Mesenchymal stem cell (in vitro differentiated cells and primary cell): ENCODE data around the gene CMSS1.

ENCODE experiments used
- DNase-seq: peaks from one replicate; pipeline ENCODE4 v3.0.0-alpha.2; 2013
- H2AFZ ChIP-seq: one replicate; pipeline ENCODE4 v1.6.1; 2013; ENCODE audit warnings: low read depth, mild to moderate bottlenecking, control low read depth, inconsistent platforms, low read length, moderate library complexity
- H2AK5ac ChIP-seq: 2 replicates; pipeline ENCODE4 v1.6.1; 2013; ENCODE audit warnings: low read length, moderate library complexity, mild to moderate bottlenecking, inconsistent platforms; ENCODE audit not compliant: severe bottlenecking
- H2BK120ac ChIP-seq: one replicate; pipeline ENCODE4 v1.6.1; 2013; ENCODE audit warnings: low read depth, mild to moderate bottlenecking, inconsistent platforms, low read length, moderate library complexity
- H2BK12ac ChIP-seq, 2 experiments: one replicate each; pipeline ENCODE4 v1.6.1; 2013; ENCODE audit warnings: inconsistent platforms in 2 of 2, low read length in 2 of 2, mild to moderate bottlenecking in 2 of 2, moderate library complexity in 2 of 2, control low read depth in 1 of 2
- H2BK15ac ChIP-seq: one replicate; pipeline ENCODE4 v1.6.1; 2013; ENCODE audit warnings: mild to moderate bottlenecking, low read depth, inconsistent platforms; ENCODE audit not compliant: poor library complexity, severe bottlenecking
- H2BK5ac ChIP-seq: 2 replicates; pipeline ENCODE4 v1.6.1; 2013; ENCODE audit warnings: low read depth, mild to moderate bottlenecking, low read length, control low read depth, inconsistent platforms; ENCODE audit not compliant: poor library complexity, severe bottlenecking
- H3K14ac ChIP-seq, 2 experiments: one replicate each; pipeline ENCODE4 v1.6.1; 2013; ENCODE audit warnings: inconsistent platforms in 2 of 2, low read length in 2 of 2, control low read depth in 1 of 2, mild to moderate bottlenecking in 1 of 2, moderate library complexity in 1 of 2
- H3K18ac ChIP-seq, 2 experiments: one replicate each; pipeline ENCODE4 v1.6.1; 2013; ENCODE audit warnings: inconsistent platforms in 2 of 2, low read length in 2 of 2, control low read depth in 1 of 2, low read depth in 1 of 2, mild to moderate bottlenecking in 1 of 2
- H3K23ac ChIP-seq, 2 experiments: one replicate each; pipeline ENCODE4 v1.6.1; 2013; ENCODE audit warnings: inconsistent platforms in 2 of 2, low read length in 2 of 2, mild to moderate bottlenecking in 2 of 2, moderate library complexity in 2 of 2, control low read depth in 1 of 2
- H3K27ac ChIP-seq: 2 replicates; pipeline ENCODE4 v1.5.1; 2013; ENCODE audit warnings: mild to moderate bottlenecking, moderate library complexity, low read length, control low read depth, inconsistent platforms; ENCODE audit not compliant: poor library complexity, severe bottlenecking
- H3K27me3 ChIP-seq, 2 experiments: 2 replicates each; pipeline versions ENCODE4 v1.6.1 to v1.7.0; 2013; ENCODE audit warnings: low read length in 2 of 2, mild to moderate bottlenecking in 2 of 2, moderate library complexity in 2 of 2, control low read depth in 1 of 2, inconsistent platforms in 1 of 2; ENCODE audit not compliant: control insufficient read depth in 1 of 2, insufficient read depth in 1 of 2
- H3K36me3 ChIP-seq, 2 experiments: 2 replicates each; pipeline versions ENCODE4 v1.6.1 to v1.7.0; 2013; ENCODE audit warnings: low read length in 2 of 2, control low read depth in 1 of 2, inconsistent platforms in 1 of 2, low read depth in 1 of 2, mild to moderate bottlenecking in 1 of 2; ENCODE audit not compliant: insufficient read depth in 2 of 2, control insufficient read depth in 1 of 2
- H3K4ac ChIP-seq, 2 experiments: one replicate each; pipeline ENCODE4 v1.6.1; 2013; ENCODE audit warnings: inconsistent platforms in 2 of 2, low read length in 2 of 2, mild to moderate bottlenecking in 2 of 2, moderate library complexity in 2 of 2, control low read depth in 1 of 2, low read depth in 1 of 2
- H3K4me1 ChIP-seq: 2 replicates; pipeline ENCODE4 v1.6.1; 2013; ENCODE audit warnings: low read depth, low read length, control low read depth; ENCODE audit not compliant: control insufficient read depth, insufficient read depth
- H3K4me2 ChIP-seq: 2 replicates; pipeline ENCODE4 v1.6.1; 2013; ENCODE audit warnings: low read length, mild to moderate bottlenecking, inconsistent platforms; ENCODE audit not compliant: poor library complexity, severe bottlenecking
- H3K4me3 ChIP-seq, 2 experiments: 2 replicates each; pipeline versions ENCODE4 v1.5.1 to v1.7.0; 2013; ENCODE audit warnings: low read length in 2 of 2, mild to moderate bottlenecking in 2 of 2, control low read depth in 1 of 2, low read depth in 1 of 2; ENCODE audit not compliant: insufficient read depth in 1 of 2
- H3K79me1 ChIP-seq: replicated peaks from 2 replicates; pipeline ENCODE4 v1.6.1; 2013; ENCODE audit warnings: mild to moderate bottlenecking, control low read depth, low read length, inconsistent platforms; ENCODE audit not compliant: poor library complexity, severe bottlenecking
- H3K9ac ChIP-seq: 2 replicates; pipeline ENCODE4 v1.7.0; 2013; ENCODE audit warnings: mild to moderate bottlenecking, low read length, moderate library complexity
- H3K9me3 ChIP-seq: 2 replicates; pipeline ENCODE4 v1.7.0; 2013; ENCODE audit warnings: mild to moderate bottlenecking, low read length; ENCODE audit not compliant: control insufficient read depth
- H4K8ac ChIP-seq: one replicate; pipeline ENCODE4 v1.6.1; 2013; ENCODE audit warnings: inconsistent platforms, mild to moderate bottlenecking, low read length, moderate library complexity
- H4K91ac ChIP-seq: one replicate; pipeline ENCODE4 v1.6.1; 2013; ENCODE audit warnings: mild to moderate bottlenecking, low read length, inconsistent platforms
- WGBS: methylation state at CpG from one replicate; pipeline ENCODE4 v1.1.7; 2013; ENCODE audit warnings: mixed read lengths; 5-methylcytosine and 5-hydroxymethylcytosine counted together

CMSS1 gene

DNA sequence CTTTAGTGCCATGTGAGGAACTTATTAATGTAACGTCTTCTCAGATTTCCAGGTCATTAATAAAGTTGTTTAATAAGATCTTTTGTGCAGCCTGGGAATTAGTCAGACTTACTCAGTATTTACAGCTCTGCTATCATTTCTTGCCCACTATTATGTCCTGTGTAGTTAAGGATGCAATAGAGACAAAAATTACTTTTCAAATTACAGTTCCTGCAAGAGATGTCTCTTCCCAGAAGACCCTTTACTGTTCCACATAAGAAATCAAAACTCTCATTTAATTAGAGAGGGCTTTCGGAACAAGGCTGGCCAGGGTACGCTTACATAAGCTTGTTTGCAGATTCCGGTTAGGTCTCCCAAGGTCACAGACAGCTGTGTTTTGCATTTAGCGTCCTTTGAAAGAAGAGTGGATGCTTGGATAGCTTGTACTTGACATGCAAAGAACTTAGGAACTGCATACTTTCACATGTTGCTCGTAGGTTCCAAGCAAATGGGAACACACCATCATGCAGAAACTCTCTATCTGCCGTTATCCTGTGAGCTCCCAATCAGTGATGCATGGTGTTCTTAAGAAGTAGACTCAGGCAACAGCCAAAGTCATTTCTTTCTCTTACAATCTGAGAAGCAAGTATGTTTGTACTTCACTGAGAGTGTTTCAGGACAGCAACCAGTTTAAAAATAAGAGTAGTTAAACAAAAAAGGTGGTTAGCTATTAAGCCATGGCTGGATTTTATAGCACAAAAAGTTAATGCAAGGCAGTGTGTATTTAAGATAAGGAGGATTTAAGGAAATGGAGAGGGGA is 259.3 kb downstream of the CMSS1 start:
- WGBS = 31% methylated on average over 6 of the region's 7 CpGs
- Histone ChIP-seq H3K4me1 (peaks cover 4% of the 10 kb centered on the region), H3K36me3 (no peaks in the 10 kb centered on the region), H4K8ac (no peak overlapping the region), H3K4ac (no peak overlapping the region), H3K23ac (no peak overlapping the region), H2BK12ac (peak overlapping the region in 1 of 2 experiments; percentile 29), H4K91ac (no peak overlapping the region), H3K79me1 (no peaks in the 10 kb centered on the region), H2BK120ac (no peak overlapping the region), H3K14ac (no peak overlapping the region), H2BK5ac (no peak overlapping the region), H3K9me3 (no peaks in the 10 kb centered on the region), H3K4me3 (peak overlapping the region in 1 of 2 experiments; percentile 31), H2BK15ac (no peak overlapping the region), H3K18ac (no peak overlapping the region), H3K9ac (peak overlapping the region; percentile 31), H3K4me2 (no peak overlapping the region), H2AK5ac (no peak overlapping the region), H3K27me3 (no peaks in the 10 kb centered on the region), H3K27ac (no peak overlapping the region), H2AFZ (no peak overlapping the region)
- peak; percentile 71 for DNase-seq

- Histone ChIP-seq H4K8ac (no peak overlapping the region), H3K9me3 (no peaks in the 10 kb centered on the region), H2BK120ac (no peak overlapping the region), H3K23ac (no peak overlapping the region), H2BK15ac (no peak overlapping the region), H3K4me3 (no peak overlapping the region), H4K91ac (no peak overlapping the region), H2AFZ (no peak overlapping the region), H2BK12ac (no peak overlapping the region), H3K18ac (no peak overlapping the region), H3K4ac (no peak overlapping the region), H3K27me3 (no peaks in the 10 kb centered on the region), H2AK5ac (no peak overlapping the region), H2BK5ac (no peak overlapping the region), H3K14ac (no peak overlapping the region), H3K79me1 (peaks cover 1% of the 10 kb centered on the region), H3K4me2 (no peak overlapping the region), H3K36me3 (no peaks in the 10 kb centered on the region), H3K9ac (no peak overlapping the region), H3K27ac (no peak overlapping the region), H3K4me1 (peaks cover 3% of the 10 kb centered on the region)
- no CpG with 5 or more reads among the region's 1 CpG for WGBS
- no peak for DNase-seq
These were observed 261.7 kb downstream of the CMSS1 start for GRCh38 chr3:100079328-100079727.

- H3K18ac ChIP-seq = peak overlapping the region in 1 of 2 experiments; percentile 48
- H2BK12ac ChIP-seq = peak overlapping the region in 1 of 2 experiments; percentile 86
- DNase-seq = peak; percentile 49
- H3K79me1 ChIP-seq = peaks cover 1% of the 10 kb centered on the region
- no peaks in the 10 kb centered on the region for H3K9me3 ChIP-seq
- H3K27ac ChIP-seq = no peak overlapping the region
- no peak overlapping the region for H2AFZ ChIP-seq
- no peak overlapping the region for H3K23ac ChIP-seq
- no peak overlapping the region for H3K9ac ChIP-seq
- no peaks in the 10 kb centered on the region for H3K36me3 ChIP-seq
- H2AK5ac ChIP-seq = peak overlapping the region; percentile 89
- peak overlapping the region in 1 of 2 experiments; percentile 49 for H3K4ac ChIP-seq
- H3K4me1 ChIP-seq = peaks cover 1% of the 10 kb centered on the region
- no peak overlapping the region for H2BK15ac ChIP-seq
- peak overlapping the region; percentile 57 for H2BK5ac ChIP-seq
- H4K8ac ChIP-seq = no peak overlapping the region
- 98% methylated on average over 2 of the region's 2 CpGs for WGBS
- H3K4me2 ChIP-seq = no peak overlapping the region
- H4K91ac ChIP-seq = no peak overlapping the region
- no peaks in the 10 kb centered on the region for H3K27me3 ChIP-seq
- H3K4me3 ChIP-seq = no peak overlapping the region
- peak overlapping the region in 1 of 2 experiments; percentile 86 for H3K14ac ChIP-seq
- H2BK120ac ChIP-seq = peak overlapping the region; percentile 19
These were observed 262.9 kb downstream of the CMSS1 start for GRCh38 chr3:100080573-100080972.

GRCh38 chr3:100081311-100081710 is 263.6 kb downstream of the CMSS1 start:
- H3K9me3 ChIP-seq = no peaks in the 10 kb centered on the region
- H3K27ac ChIP-seq = no peak overlapping the region
- H3K4me2 ChIP-seq = no peak overlapping the region
- H3K23ac ChIP-seq = no peak overlapping the region
- H3K4ac ChIP-seq = no peak overlapping the region
- H3K4me1 ChIP-seq = peaks cover 1% of the 10 kb centered on the region
- H3K18ac ChIP-seq = no peak overlapping the region
- peaks cover 1% of the 10 kb centered on the region for H3K79me1 ChIP-seq
- H4K8ac ChIP-seq = no peak overlapping the region
- no peak overlapping the region for H3K4me3 ChIP-seq
- no peak overlapping the region for H2BK15ac ChIP-seq
- DNase-seq = no peak
- H2AK5ac ChIP-seq = no peak overlapping the region
- WGBS = 36% methylated on average over 1 of the region's 1 CpG
- no peak overlapping the region for H3K9ac ChIP-seq
- H3K27me3 ChIP-seq = no peaks in the 10 kb centered on the region
- H2AFZ ChIP-seq = no peak overlapping the region
- no peak overlapping the region for H4K91ac ChIP-seq
- H2BK12ac ChIP-seq = no peak overlapping the region
- no peak overlapping the region for H3K14ac ChIP-seq
- no peaks in the 10 kb centered on the region for H3K36me3 ChIP-seq
- H2BK5ac ChIP-seq = no peak overlapping the region
- H2BK120ac ChIP-seq = no peak overlapping the region
